NCI-H1092 treated with DMSO at 0.1 percent for 48 hours (cell line): Measurements from ENCODE around the gene RDX.
"Not testable (repeated sequence)": the region's sequence is repeated elsewhere in the genome, so short reads cannot be mapped to it uniquely, and the experiment has no call there.

Source experiments
- DNase-seq: peaks from one replicate; lab custom pipeline; 2025; lab: John Stamatoyannopoulos, UW

RDX gene

DNA sequence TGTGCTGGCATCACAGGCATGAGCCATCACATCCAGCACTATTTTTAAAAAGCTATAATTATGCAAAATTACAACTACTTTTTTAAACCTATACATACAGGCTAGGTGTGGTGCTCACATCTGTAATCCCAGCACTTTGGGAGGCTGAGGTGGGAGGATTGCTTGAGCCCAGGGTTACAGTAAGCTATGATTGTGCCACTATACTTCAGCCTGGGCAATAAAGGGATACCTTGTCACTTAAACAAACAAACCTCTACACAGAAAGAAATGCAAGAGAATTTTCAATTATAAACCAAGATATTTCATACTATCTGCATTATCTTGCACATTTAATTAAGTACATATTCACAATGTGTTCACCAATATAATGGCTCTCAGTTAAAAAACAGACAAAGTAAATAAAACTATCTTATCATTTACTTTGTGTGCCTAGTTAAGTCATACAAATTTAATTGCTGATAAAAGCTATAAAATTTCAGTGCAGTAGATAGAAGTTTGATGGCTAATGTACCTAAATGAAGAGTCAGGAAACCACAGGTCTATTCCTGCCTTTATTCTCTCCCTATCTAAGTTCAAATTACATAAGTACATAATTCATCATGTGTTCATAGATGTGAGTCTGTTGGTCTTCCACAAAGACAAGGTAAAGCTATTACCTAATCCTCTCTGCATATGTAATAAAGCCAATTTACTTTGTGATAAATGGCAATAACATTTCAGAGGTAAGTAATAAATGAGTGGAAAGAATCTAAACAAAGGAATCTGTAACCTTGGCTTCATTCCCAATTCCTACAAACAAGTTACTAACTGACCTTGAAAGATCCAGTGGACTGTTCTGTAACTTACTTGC, 9.0 kb upstream of the RDX start:
- peak; percentile 66 for DNase-seq

DNA sequence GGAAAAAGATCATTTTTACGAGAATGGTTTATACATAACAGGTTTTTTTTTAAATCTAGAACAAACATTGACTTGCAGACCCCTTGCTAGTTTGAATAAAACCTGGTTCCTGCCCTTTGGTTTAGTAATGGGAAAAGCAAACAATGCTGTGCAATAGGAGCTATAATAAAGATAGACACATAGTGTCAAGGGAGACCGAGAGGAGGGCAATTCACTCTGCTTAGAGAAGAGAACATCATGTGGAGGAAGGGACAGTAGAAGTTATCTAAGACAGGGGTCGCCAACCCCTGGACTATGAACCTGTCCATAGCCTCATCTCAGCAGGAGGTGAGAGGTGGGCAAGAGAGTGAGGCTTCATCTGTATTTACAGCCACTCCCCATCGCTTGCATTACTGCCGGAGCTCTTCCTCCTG, 7.0 kb upstream of the RDX start:
- peak; percentile 15 for DNase-seq

DNA sequence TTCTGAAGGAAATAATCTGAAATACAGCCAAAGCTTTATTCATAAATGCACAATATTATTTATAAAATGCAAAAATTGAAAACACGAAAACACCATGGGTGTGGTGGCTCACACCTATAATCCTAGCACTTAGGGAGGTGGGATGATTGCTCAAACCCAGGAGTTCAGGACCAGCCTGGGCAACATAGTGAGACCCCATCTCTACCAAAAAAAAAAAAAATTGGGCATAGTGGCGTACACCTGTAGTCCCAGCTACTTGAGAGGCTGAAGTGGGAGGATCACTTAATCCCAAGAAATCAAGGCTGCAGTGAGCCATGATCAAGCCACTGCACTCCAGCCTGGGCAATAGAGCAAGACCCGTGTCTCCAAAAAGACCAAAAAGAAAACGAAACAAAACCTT, 5.2 kb upstream of the RDX start:
- no peak for DNase-seq

DNA sequence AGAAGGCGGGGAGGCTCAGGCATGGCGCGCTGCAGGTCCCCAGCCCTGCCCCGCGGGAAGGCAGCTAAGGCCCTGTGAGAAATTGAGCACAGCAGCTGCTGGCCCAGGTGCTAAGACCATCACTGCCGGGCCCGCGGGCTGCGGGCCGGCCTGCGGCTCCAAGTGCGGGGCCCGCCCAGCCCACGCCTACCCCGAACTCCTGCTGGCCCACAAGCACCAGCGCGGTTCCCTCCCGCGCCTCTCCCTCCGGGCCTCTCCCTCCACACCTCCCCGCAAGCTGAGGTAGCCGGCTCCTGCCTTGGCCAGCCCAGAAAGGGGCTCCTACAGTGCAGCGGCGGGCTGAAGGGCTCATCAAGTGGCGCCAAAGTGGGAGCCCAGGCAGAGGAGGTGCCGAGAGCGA, 4.6 kb upstream of the RDX start:
- DNase-seq = no peak

DNA sequence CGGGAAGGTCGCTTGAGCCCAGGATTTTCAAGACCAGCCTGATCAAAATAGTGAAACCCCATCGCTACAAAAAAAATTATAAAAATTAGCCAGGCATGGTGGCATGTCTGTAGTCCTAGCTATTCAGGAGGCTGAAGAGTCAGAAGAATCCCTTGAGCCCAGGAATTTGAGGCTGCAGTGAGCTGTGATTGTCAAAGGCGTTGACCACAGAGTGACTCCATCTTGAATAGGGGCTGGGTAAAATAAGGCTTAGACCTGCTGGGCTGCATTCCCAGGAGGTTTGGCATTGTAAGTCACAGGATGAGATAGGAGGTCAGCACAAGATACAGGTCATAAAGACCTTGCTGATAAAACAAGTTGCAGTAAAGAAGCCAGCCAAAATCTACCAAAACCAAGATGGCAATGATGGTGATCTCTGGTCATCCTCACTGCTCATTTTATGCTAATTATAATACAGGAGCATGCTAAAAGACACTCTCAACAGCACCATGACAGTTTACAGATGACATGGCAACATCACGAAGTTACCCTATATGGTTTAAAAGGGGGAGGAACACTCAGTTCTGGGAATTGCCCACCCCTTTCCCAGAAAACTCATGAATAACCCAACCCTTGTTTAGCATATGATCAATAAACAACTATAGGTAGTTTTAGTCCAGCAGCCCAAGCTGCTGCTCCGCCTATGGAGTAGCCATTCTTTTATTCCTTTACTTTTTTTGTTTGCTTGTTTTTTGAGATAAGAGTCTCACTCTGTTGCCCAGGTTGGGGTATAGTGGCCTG, 2.8 kb upstream of the RDX start:
- no peak for DNase-seq

DNA sequence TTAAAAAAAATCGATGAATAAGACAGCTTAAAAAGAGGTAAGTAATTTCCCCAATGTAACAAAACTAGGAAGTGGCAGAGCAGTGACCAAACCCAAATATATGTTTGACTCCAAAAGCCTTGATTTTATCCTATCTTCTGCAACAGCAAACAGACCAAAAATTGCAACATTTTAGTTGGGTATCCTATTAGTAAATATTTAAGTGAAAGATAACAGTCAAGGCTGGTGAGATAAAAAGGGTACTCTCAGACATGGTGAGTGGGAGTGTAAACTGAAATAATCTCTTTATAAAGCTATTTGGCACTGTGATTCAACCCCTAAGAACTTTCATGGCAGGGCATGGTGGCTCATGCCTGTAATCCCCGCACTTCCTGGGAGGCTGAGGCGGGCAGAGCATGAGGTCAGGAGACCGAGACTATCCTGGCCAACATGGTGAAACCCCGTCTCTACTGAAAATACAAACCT, 1.9 kb upstream of the RDX start:
- no peak for DNase-seq

DNA sequence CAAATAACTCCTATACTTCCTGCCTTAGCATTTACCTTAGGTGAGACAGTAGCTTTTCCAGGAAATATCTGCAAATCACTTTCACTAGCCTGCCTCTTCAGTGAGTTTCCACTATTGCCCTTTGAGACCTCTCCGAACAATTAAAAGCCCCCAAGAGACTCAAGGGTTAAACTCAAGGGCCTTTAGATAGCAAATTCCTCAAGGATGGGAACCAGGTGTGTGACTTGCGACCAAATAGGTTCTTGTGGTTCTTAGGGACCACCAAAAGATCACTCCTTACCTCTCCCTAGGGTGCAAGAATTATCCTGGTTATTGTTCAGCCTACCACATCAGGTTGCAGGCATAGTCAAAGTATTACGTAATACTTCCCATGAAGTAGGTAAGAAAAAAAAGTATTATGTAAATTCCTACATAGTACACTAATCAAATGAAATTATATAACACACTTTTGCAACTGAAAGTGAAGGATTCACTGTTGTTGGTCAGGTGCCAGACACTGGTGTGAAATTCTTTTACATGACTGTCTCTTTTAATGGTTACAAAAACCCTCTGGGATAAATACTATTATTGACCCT, 1.4 kb upstream of the RDX start:
- DNase-seq = no peak

DNA sequence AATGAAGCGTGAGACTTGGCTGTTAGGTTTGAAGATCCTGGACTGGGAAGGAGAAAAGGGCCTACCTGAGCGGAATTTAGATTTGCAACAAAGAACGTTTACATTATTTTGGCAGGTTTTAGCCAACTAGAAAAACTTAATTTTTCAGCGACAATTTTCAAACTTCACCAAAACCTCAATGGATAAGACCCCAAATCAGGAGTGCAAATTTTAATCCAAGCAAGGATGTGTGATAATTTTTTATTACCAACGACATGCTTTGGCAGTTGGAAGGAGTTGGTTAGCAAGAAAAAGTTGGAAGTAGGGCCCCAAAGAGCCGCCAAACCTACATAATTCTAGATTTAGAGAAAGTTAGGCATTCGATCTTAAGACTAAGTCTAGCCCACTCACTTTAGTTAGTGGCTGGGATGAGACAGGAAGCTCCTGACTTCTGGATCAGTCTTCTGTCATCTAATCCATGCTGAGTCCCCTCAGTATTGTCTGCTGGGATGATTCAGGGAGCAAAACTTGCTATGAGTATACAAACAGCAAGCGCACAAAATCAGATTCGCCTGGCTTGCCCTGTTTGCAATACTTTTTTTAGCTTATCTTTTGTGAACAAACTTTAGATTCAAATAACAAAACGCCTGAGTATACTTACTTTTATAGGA, 787 bp upstream of the RDX start:
- no peak for DNase-seq

DNA sequence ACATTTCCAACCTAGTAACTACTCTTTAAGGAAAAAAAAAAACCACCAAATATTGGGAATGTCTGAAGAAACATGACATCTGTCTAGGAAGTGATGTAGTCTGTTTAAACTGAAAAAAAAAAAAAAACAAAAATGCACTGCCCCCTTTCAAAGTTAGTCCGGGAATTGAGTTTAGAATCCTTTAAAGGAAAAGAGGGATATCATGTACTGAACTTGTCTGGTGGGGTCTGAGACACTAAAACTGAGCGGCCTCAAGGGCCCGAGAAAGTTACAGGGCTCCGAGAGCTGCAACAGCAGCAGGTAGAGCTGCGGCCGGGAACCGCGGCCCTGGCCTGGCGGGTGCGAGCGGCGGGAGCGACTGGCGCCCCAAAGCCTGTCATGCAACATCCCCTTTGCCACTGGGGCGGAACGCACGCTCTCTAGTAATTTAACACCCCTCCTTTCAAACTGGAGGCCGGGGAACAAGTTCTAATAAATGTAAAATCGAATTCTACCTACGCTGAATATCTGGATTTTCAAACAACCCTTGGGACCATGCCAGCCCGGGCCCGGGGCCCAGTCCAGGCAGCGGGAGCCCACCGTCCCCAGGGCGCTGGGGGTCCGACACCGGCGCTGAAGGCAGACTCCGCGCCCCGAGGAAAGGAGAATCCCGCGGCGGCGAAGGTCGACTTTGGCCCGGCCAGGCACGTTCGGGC, 736 bp downstream of the RDX start:
- DNase-seq = peak; percentile 75

DNA sequence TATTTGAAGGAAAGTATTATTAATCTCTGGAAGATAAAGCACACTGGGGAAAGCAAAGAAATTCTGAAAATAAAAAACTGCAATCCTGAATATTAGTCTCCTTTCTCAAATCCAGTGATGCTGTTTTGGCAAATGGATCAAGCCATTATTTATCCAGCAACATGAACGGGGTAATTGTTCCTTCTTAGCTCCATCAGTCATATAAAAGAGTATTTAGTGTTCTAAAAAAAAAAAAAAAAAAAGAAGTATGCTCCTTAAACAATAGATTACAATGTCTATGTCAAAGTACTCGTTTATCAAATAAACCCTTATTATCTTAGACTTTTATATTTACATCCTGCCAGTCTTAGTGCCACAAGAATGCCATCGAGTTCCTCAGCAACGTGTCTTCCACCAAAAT, 1.3 kb downstream of the RDX start:
- no peak for DNase-seq

DNA sequence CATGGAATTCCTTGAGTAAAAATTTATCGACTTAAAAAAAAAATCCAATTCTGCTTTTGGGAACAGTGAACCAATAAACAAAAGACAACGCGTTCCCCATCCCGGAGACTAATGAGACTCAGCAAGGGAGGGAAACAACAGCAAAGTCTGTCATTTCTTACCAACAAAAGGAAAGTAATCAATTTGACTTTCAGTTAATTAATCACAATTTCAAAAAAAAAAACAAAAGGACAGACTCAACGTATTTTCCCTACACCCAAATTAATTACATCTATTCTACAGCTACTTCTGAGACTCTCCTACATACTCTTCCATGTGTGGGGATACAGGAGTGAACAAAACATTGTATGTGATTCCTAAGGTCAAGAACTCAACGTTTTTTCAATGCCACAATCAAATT, 1.9 kb downstream of the RDX start:
- DNase-seq = no peak

DNA sequence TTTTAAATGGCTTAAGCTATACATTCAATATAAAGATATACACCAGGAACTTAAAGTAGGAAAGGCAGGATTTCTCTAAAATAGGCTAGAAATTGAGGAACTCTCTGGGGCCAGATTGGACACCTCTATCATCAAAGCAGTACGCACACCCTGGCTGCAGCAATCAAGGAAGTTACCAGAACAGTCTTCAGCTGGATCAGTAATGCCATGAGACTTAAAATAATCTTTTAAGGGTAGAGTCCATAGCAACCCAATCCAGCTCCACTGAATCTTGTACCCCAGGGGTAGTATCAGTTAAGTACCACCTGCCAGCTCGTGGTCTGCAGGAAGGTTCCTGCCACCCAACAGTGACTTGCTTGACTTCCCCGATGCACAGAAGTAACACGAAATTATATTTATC, 3.0 kb downstream of the RDX start:
- no peak for DNase-seq

DNA sequence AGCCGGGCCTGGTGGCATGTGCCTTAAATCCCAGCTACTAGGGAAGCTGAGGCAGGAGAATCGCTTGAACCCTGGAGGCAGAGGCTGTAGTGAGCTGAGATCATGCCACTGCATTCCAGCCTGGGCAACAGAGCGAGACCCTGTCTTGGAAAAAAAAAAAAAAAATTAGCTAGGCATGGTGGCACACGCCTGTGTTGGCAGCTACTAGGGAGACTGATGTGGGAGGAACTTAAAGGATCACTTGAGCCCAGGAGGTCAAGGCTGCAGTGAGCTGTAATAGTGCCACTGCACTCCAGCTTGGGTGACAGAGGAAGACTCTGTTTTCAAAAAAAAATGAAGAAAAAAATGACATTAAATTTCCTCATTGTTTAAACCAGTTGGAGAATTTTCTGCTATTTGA, 4.3 kb downstream of the RDX start:
- DNase-seq = not testable (repeated sequence)

DNA sequence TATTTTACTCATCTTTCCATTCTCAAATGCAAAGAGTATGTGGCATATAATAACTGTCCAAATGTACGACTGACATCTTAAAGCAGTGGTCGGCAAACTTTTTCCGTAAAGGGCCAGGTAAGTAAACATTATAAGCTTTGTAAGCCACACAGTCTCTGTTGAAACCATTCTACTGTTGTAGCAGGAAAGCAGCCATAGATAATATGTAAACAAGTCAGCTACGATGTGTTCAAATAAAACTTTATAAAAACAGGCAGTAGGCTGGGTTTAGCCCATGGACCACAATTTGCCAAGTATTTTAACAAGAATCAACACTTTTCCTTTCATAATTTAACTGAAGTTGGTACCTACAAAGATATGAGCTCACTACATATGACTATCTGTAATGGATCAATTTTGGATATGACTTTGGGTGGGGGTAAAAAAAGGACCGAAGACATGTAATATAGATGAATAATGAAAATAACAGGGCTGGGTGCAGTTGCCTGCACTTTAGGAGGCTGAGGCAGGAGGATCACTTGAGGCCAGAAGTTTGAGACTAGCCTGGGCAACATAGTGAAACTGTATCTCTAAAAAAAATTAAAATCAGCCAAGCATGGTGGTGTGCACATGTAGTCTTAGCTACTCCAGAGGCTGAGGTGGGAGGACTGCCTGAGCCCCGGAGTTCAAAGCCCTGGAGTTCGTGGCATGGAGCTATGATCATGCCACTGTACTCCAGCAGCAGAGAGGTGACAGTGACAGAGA, 5.7 kb downstream of the RDX start:
- no peak for DNase-seq

DNA sequence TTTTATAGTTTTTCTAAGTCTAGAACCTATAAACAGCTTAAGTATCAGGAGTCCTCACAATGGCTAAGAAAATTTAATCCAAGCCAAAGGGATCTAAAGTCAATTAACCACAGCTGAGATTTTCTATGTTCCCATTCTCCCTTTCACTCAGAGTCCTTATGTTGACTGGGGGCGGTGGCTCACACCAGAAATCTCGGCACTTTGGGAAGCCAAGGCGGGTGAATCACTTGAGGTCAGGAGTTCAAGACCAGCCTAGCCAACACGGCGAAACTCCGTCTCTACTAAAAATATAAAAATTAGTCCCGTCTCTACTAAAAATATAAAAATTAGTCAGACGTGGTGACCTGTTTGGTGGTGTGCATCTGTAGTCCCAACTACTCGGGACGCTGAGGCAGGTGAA, 6.9 kb downstream of the RDX start:
- no peak for DNase-seq

DNA sequence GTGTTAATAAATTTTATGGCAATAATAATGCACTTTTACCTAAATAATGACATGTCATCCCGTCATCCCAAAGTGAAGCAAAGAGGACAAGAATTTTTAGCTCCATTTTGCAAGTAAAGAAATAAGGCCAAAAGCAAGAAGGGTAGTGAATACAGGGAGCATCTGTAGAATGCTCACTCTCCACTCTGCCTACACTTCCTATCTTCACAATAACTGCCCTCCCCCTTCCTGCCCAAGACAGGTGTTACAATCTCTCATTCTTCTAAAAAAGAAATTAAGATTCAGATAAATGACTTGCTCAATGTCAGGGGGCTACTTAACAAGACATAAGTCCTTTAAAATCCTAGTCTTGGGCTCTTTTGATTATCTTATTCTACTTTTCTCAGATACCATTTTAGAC, 8.9 kb downstream of the RDX start:
- DNase-seq = no peak

DNA sequence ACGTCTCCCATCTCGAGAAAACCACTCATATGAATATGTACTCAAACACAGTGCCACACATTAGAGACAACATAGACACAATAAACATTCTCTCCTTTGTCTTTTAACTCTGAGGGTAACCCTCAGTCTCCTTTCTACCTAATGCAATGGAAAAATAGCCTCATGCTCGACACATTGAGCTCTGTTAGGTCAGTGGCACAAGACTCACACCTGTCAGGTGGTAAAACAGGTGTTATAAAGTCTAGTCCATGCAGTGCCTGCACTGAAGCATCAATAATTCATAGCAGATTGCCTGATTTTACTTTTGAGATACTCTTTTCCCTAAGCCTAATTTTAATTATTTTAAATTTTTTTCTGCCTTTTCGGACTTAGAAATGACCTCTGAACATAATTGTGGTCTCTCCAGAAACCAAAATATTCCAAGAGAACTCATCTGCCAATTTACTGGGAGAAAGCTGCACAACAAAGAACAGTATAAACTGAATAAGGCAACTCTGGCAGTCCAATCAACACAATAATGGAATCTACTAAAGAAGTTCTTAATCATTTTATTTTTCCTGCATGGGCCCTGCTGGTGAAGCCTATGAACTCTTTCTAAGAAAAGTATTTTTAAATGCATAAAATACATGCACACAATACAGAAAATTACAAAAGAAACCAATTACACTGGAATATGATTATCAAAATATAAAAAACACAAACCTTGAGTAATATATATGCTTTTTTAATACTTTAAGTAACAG, 9.9 kb downstream of the RDX start:
- no peak for DNase-seq

DNA sequence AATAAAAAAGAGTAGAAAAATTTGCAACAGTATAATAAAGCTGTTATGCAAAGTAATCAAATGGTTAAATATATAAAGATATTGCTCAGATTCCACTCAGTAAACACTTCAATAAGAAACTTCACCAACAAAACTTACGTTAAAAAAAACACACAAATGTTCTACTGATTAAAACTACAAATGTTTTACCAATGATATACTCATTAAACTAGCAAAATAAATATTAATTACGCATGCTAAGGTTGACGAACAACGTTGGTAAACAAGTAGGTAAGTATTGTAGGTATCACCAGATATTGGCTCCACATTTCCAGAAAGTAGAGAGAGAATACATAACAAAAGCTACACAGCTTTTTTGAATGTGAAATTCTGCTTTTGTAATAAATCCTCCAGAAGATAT, 12.6 kb downstream of the RDX start:
- DNase-seq = no peak

DNA sequence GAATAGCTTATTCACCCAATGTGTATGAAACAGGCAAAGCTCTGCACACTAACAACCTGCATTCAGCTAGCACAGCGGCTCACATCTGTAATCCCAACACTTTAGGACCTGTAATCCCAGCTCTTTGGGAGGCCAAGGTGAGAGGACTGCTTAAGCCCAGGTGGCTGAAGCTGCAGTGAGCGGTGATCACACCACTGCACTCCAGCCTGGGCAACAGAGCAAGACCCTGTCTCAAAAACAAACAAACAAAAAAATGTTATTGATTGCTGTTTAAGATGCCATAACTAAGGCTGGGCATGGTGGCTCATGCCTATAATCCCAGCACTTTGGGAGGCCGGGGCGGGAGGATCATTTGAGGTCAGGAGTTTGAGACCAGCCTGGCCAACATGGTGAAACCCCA, 15.8 kb downstream of the RDX start:
- not testable (repeated sequence) for DNase-seq

DNA sequence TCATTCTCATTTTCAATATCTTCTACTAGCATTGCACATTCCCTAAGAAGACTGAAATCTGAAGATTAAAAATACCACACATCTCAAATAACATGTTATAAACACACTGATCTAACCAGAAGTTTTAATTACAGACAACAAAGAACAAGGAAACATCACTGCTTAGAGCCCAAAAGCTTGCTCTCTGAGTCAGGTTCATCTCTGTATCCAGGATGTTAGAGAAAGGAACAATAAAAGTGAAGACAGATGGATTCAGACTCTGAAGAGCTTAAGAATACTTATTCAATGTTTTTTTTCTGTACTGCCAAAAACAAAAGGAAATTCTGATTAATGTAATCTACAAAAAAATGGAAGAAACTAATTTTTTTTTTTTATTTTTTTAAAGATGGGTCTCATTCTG, 16.5 kb downstream of the RDX start:
- DNase-seq = no peak
